Left colon (tissue), 2 donors: ENCODE measurements around the gene RAPH1. TPM values are rescaled to one million over a fixed set of nuclear protein-coding genes. Genes with fewer than 3 reads are reported as not detected.
"Not testable (repeated sequence)": the region's sequence is repeated elsewhere in the genome, so short reads cannot be mapped to it uniquely, and the experiment has no call there.

Experiments
- ATAC-seq: fragments of 200-7000 bp; cut with Tn5 transposase; one replicate; pipeline ENCODE4 v1.9.1; 2020; ENCODE audit warnings: mild to moderate bottlenecking, moderate library complexity
- DNase-seq, 2 donors: peaks; one replicate each; pipeline ENCODE4 v3.0.0-alpha.2; 2020
- intact Hi-C, 2 donors: fragments of 100-400 bp; cut with DNase I in 1 of 2; cut with micrococcal nuclease in 1 of 2; formaldehyde crosslinking; loops; one replicate each; pipeline versions ENCODE4 v1.11.2 to v1.14.0; 2022; cut with DNase I, micrococcal nuclease
- total RNA-seq, 2 donors: library from RNA; stranded (reverse); fragmentation: NEBNext Ultra II Directional; extraction: Animal tissue kit (Norgen Biotek cat#: 25700); gene quantifications; one replicate each; pipeline ENCODE4 v1.2.1, GENCODE V29; 2021
- donor health status: DM: no; HTN: no; CAD: no.
- donor health status: DM: yes; HTN: yes; CAD: no.

RAPH1 gene
- total RNA-seq, 2 donors from 2014 or later, result 47.4 to 55.1 TPM

GRCh38 chr2:203551778-203552177 lies 16.7 kb upstream of the RAPH1 start:
- intact Hi-C loops, result no loop called here
- peak; percentile 40 for ATAC-seq
- peak in 1 of 2 donors; percentile 20 for DNase-seq

DNA sequence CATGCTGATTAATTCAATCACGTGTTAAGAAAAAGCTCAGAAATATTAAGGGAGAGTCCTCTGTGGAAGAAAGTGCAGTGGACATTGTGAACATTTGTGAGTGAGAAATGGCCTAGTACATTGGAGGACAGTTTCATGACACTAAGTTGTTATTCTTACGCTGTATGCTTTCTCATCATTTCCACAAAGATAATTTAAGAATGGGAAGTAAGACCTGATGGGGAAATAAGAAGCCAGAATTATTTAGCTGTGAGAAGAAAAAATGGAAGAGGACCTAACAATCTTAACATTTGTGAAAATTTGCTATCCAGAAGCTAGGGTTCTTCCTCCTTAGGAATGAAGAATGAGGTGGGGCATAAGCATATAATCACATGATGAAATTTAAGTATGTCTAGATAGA lies 15.2 kb upstream of the RAPH1 start:
- ATAC-seq (no peak), DNase-seq (no peak)
- intact Hi-C loops, result no loop called here

- ATAC-seq (no peak), DNase-seq (no peak)
- intact Hi-C loops, result no loop called here
These were observed 14.3 kb upstream of the RAPH1 start for GRCh38 chr2:203549406-203549805.

DNA sequence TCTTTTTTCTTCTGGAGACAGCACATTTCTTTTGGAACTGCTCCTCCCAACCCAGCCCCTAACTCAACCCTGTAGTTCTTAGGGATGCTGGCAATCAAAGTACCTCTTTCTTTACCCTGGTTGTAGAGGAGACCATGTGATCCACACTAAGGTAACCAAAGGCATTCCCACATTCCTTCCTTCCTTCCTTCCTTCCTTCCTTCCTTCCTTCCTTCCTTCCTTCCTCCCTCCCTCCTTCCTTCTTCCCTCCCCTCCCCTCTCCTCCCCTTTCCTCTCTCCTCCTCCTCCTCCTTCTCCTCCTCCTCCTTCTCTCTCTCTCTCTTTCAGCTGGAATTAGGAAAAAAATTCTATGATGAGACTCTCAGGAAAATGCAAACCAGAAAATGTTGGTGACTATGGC lies 13.8 kb upstream of the RAPH1 start:
- DNase-seq, result no peak
- intact Hi-C loops, result no loop called here
- no peak for ATAC-seq

DNA sequence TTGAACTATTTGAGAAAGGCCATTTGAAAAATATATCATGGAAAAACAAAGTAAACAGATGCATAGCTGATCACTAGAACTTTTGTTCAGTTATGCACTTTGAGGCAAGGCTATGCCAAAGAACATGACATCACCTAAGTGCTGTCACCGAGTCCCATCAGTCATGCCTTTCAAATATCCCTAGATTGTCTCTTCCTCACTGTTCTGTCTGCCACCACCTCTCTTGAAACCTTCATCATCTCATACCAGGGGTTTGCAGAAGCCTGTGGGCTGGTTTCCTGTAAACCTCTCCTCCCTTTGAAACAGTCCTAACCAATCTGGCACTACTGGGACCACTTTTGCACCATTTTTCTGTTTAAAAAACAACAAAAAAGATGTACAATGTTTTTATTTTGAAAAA lies 12.3 kb upstream of the RAPH1 start:
- no peak for ATAC-seq
- intact Hi-C loops, result no loop called here
- DNase-seq, result no peak

DNA sequence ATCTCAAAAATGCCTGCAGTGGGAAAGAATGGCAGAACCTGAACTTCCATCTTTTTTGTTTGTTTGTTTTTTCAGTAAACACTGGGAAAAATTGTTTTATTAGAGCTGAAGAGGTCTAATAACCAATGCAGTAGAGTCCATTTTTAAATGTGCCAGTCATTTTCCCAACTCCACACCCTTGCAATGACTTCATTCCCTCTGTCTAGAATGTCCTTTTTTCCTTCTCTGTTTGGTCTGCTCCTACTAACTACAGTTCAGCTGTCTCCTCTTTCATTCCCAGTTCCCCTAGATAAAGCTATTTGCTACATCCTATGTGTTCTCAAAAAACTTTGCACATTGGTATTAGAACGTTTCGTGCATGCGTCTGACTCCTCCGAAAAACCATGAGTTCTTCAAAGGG lies 9.3 kb upstream of the RAPH1 start:
- intact Hi-C loops, result no loop called here
- no peak for ATAC-seq

DNA sequence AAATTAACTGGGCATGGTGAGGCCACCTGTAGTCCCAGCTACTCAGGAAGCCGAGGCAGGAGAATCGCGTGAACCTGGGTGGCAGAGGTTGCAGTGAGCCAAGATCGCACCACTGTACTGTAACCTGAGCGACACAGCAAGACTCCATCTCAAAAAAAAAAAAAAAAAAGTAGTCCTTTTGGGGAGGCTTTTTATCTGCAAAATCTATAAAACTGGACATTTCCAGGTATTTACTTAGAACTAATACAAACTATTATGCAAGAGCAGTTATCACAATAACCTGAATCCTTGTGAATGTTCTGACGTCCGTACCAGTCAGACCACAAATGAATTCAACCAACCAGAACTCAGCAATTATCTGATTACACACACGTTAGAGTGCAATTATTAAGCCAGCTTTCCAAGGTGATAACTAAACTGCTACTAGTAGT lies 8.8 kb upstream of the RAPH1 start:
- ATAC-seq, result no peak
- intact Hi-C loops, result no loop called here

More for the DNA sequence above, 9.3 kb upstream of the RAPH1 start:
- DNase-seq, result no peak

DNA sequence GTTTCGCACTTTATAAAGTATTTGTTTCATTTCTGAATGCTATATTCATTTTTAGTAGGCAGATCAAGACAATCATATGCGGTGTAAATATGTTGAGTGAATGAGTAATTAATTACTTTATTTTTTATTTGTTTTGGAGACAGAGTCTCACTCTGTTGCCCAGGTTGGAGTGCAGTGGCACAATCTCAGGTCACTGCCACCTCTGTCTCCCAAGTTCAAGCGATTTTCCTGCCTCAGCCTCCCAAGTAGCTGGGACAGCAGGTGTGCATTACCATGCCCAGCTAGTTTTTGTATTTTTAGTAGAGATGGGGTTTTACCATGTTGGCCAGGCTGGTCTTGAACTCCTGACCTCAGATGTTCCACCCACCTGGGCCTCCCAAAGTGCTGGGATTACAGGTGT lies 5.5 kb upstream of the RAPH1 start:
- intact Hi-C loops, ATAC-seq, DNase-seq: not testable (repeated sequence)

More for the DNA sequence above, 8.8 kb upstream of the RAPH1 start:
- DNase-seq, result no peak

GRCh38 chr2:203538237-203538636 lies 3.1 kb upstream of the RAPH1 start:
- intact Hi-C loops, result loop anchor here in 1 of 2 donors (10.0 kb wide), 1 partner anchor 117 kb away; no protein-coding TSS in a partner anchor
- not testable (repeated sequence) for DNase-seq, ATAC-seq

DNA sequence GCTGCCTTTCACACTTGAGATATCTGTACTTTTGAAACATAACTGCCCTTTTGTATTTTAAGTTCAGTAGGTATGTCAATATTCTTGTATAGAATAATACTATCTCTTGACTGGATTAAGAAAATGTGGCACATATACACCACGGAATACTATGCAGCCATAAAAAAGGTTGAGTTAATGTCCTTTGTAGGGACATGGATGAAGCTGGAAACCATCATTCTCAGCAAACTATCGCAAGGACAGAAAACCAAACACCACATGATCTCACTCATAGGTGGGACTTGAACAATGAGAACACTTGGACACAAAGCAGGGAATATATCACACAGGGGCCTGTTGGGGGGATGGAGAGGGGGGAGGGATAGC lies 1.5 kb upstream of the RAPH1 start:
- DNase-seq, ATAC-seq: not testable (repeated sequence)
- intact Hi-C loops, result loop anchor here in 1 of 2 donors (10.0 kb wide), 1 partner anchor 118 kb away; no protein-coding TSS in a partner anchor

- ATAC-seq, result no peak
- DNase-seq, result no peak
- intact Hi-C loops, result loop anchor here in 1 of 2 donors (10.0 kb wide), 1 partner anchor 119 kb away; no protein-coding TSS in a partner anchor
These were observed 884 bp upstream of the RAPH1 start for GRCh38 chr2:203535784-203536585.

GRCh38 chr2:203534621-203535077 lies 452 bp downstream of the RAPH1 start:
- intact Hi-C loops, result loop anchor here in 1 of 2 donors (10.0 kb wide), 1 partner anchor 120 kb away; no protein-coding TSS in a partner anchor
- DNase-seq (no peak), ATAC-seq (peak; percentile 48)

- intact Hi-C loops, result loop anchor here in 1 of 2 donors (10.0 kb wide), 1 partner anchor 121 kb away; no protein-coding TSS in a partner anchor
- ATAC-seq (no peak), DNase-seq (no peak)
These were observed 1.2 kb downstream of the RAPH1 start for GRCh38 chr2:203533676-203534591.

DNA sequence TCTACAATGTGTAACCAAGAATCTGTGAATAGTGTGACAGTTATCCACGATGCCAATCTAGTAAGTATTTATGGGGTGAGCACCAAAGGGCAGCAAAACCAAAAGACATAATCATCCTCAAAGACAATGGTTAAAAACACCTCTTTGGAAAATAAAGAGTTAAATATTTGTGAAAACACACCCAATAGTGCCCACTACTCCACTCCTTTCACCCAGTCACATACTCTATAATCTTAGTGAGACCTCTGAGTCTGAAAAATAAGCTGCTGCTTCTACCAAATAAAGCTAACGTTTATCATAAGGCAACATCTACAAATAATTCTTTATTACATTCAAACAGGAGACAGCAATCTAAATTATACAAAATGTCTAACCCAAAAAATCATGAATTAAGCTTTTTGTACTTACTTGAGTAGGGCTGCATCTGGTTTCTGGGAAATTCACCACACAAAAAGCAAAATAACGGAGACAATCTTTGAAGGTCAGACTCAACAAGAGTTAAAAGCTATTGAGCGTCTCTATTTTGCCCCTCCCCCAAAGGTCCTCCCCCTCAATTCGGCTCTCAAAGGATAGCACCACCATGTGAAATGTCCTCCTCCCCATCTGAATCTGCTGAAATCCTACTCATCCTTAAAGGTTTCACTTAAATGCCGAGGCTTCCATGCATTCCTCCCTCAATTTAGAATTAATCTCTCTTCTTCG lies 2.0 kb downstream of the RAPH1 start:
- ATAC-seq, result no peak

DNA sequence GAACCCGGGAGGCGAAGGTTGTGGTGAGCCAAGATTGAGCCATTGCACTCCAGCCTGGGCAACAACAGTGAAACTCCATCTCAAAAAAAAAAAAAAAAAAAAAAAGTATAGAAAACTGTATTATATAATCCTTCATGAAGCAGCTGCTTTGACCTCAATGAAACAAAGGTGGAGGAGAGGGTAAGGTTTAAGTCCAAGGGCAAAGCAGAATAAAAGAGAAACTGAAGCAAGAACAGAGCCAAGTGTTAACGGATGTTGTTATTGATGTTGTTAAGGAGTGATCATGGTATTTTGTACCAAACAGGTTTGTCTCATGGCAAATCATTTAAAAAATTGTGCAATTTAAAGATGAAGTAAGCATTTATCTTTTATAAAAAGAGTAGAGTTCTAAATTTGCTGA lies 7.4 kb downstream of the RAPH1 start:
- ATAC-seq, result peak; percentile 63
- no peak for DNase-seq
- intact Hi-C loops, result no loop called here

More for the DNA sequence above, 2.0 kb downstream of the RAPH1 start:
- intact Hi-C loops, result loop anchor here in 1 of 2 donors (10.0 kb wide), 1 partner anchor 122 kb away; no protein-coding TSS in a partner anchor
- DNase-seq, result no peak

DNA sequence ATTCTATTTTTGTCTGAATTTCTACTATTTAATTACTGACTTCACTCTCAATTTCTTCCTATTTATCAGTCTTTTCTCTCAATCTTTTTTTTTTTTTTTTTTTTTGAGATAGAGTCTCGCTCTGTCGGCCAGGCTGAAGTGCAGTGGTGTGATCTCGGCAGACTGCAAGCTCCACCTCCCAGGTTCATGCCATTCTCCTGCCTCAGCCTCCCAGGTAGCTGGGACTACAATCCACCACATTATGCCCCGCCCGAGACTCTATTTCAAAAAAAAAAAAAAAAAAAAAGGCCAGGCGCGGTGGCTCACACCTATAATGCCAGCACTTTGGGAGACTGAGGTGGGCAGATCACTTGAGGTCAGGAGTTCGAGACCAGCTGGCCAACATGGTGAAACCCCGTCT lies 21.8 kb downstream of the RAPH1 start:
- DNase-seq, intact Hi-C loops, ATAC-seq: not testable (repeated sequence)

GRCh38 chr2:203510941-203511305 lies 24.2 kb downstream of the RAPH1 start:
- peak; percentile 98 for ATAC-seq
- intact Hi-C loops, result no loop called here
- DNase-seq, result no peak

GRCh38 chr2:203510256-203510940 lies 24.7 kb downstream of the RAPH1 start:
- ATAC-seq (peak; percentile 61), DNase-seq (no peak)
- intact Hi-C loops, result no loop called here
